Activated CD8-positive, alpha-beta T cell treated with anti-CD3 and anti-CD28 coated beads for 36 hours (primary cell): Measurements from ENCODE around the gene FGD5. TPM values are rescaled to one million over a fixed set of nuclear protein-coding genes. Genes with fewer than 3 reads are reported as not detected.
A peak's percentile ranks its signal among the peaks of the same experiment; 100 is the strongest.

ENCODE experiments used
- ATAC-seq: fragments of 200-7000 bp; cut with Tn5 transposase; one replicate; pipeline ENCODE4 v1.10.0; 2021; ENCODE audit warnings: mild to moderate bottlenecking, moderate library complexity
- CTCF ChIA-PET: fragments of 350-600 bp; sonication (Branson Sonifier 250); formaldehyde crosslinking; loops from one replicate; lab custom pipeline; 2021; ENCODE audit warnings: antibody characterized with exemption; lab: Charles Lee
- POLR2A ChIA-PET: fragments of 350-600 bp; sonication (Branson Sonifier 250); formaldehyde crosslinking; loops from one replicate; lab custom pipeline; 2021; ENCODE audit warnings: antibody characterized with exemption; lab: Charles Lee
- DNase-seq: peaks from one replicate; pipeline ENCODE4 v3.0.0-alpha.2; 2020
- H3K27ac Mint-ChIP-seq: one replicate; pipeline ENCODE4 v1.8.0; 2021; ENCODE audit warnings: mild to moderate bottlenecking, mixed read lengths
- H3K27me3 Mint-ChIP-seq: one replicate; pipeline ENCODE4 v1.8.0; 2021; ENCODE audit warnings: mixed read lengths
- H3K36me3 Mint-ChIP-seq: one replicate; pipeline ENCODE4 v1.8.0; 2021; ENCODE audit warnings: low read depth, mixed read lengths
- H3K4me1 Mint-ChIP-seq: one replicate; pipeline ENCODE4 v1.8.0; 2021; ENCODE audit warnings: low read depth, mixed read lengths
- H3K4me3 Mint-ChIP-seq: one replicate; pipeline ENCODE4 v1.8.0; 2021; ENCODE audit warnings: mild to moderate bottlenecking, moderate library complexity, mixed read lengths
- H3K9me3 Mint-ChIP-seq: one replicate; pipeline ENCODE4 v1.8.0; 2021; ENCODE audit warnings: mixed read lengths
- intact Hi-C: fragments of 100-400 bp; cut with micrococcal nuclease; formaldehyde crosslinking; loops from one replicate; pipeline ENCODE4 v1.10.0; 2022
- total RNA-seq, 2 experiments: library from RNA; stranded (reverse); gene quantifications; one replicate each; pipeline ENCODE4 v1.2.3, GENCODE V29; 2021
- TF ChIP-seq, protein P1 (sequence below): fragments of 200-600 bp; IDR thresholded peaks from one replicate; pipeline ENCODE4 v1.8.0; 2022; ENCODE audit warnings: antibody characterized with exemption, mild to moderate bottlenecking

The FGD5 gene
- total RNA-seq, 2 experiments from 2014 or later, result not detected

DNA sequence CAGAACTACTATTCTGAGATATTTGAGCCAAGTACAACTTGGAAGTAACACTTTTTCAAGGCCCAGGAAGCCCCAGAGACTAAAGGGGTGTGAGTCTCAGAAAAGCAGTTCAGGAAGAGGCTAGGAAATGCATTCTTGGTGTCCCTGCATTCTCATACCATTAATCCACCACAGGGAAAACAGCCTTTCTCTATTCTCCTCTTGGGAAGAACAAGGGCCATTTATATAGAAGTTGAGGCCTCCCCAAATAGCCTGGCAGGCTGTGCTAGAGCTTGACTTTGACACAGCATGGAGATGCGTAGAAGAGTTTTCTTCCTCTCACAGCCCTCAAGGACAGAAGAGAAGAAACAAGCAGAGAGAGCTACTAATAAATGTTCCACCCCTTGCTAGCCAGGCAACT, 123.1 kb downstream of the FGD5 start:
- intact Hi-C loops, result no loop called here
- Mint-ChIP-seq H3K36me3 (peaks cover 22% of the 10 kb centered on the region), H3K4me1 (peaks cover 23% of the 10 kb centered on the region), H3K4me3 (no peak overlapping the region), H3K27ac (no peak overlapping the region), H3K27me3 (no peaks in the 10 kb centered on the region), H3K9me3 (no peaks in the 10 kb centered on the region)
- POLR2A ChIA-PET, result interaction anchor here (0.6 kb wide), 1 partner anchor 855 kb away, joined by 3 read pairs; no protein-coding TSS in a partner anchor
- no peak for DNase-seq
- no peak for ATAC-seq
- CTCF ChIA-PET, result no interaction called here
- TF ChIP-seq, protein P1, sequence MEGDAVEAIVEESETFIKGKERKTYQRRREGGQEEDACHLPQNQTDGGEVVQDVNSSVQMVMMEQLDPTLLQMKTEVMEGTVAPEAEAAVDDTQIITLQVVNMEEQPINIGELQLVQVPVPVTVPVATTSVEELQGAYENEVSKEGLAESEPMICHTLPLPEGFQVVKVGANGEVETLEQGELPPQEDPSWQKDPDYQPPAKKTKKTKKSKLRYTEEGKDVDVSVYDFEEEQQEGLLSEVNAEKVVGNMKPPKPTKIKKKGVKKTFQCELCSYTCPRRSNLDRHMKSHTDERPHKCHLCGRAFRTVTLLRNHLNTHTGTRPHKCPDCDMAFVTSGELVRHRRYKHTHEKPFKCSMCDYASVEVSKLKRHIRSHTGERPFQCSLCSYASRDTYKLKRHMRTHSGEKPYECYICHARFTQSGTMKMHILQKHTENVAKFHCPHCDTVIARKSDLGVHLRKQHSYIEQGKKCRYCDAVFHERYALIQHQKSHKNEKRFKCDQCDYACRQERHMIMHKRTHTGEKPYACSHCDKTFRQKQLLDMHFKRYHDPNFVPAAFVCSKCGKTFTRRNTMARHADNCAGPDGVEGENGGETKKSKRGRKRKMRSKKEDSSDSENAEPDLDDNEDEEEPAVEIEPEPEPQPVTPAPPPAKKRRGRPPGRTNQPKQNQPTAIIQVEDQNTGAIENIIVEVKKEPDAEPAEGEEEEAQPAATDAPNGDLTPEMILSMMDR, result no peak

DNA sequence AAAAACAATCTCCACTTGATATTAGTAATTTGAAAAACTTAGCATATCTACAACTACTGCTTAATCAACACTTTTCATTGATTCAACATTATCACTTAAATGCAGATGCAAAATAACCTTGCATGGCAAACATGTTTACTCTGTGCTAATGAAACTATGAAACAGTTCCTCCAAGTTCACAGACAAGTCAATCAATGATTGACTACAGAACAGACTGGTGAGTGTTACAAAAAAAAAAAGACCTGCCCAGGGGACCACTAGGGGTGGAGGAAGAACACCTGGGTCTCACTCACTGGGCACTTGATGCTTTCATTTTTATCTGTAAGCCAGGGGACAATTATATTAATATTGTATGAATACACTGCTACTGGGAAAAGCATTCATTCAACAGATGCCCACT, 124.3 kb downstream of the FGD5 start:
- H3K27me3 Mint-ChIP-seq, result no peaks in the 10 kb centered on the region
- peaks cover 23% of the 10 kb centered on the region for H3K4me1 Mint-ChIP-seq
- H3K27ac Mint-ChIP-seq, result no peak overlapping the region
- DNase-seq (no peak), ATAC-seq (no peak)
- no peak overlapping the region for H3K4me3 Mint-ChIP-seq
- TF ChIP-seq, protein P1, result no peak
- POLR2A ChIA-PET, result interaction anchor here (1.2 kb wide), 1 partner anchor 112 kb away, joined by 3 read pairs; no protein-coding TSS in a partner anchor
- CTCF ChIA-PET, result interaction anchor here (2.4 kb wide), 1 partner anchor 17 kb away, joined by 12 read pairs; no protein-coding TSS in a partner anchor
- H3K9me3 Mint-ChIP-seq, result no peaks in the 10 kb centered on the region
- H3K36me3 Mint-ChIP-seq, result peaks cover 22% of the 10 kb centered on the region
- intact Hi-C loops, result no loop called here

DNA sequence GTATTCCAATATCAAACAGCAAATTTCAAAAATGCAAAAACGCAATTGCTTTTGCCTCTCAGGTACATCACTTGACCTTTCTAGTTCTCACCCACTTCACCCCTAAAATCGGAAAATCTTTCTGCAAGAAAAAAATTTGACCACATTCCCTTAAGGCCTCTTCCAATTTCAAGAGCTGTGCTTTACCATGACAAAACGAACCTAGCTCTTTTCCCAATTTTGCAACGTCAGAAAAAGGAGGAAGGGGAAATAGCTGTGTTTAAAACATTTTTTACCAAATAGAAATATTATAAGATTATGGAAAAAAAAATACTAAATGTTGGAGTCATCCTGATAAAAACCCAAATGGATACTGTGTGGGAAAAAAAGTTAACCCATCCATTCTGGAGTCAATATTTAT, 127.5 kb downstream of the FGD5 start:
- ChIA-PET POLR2A (interaction anchor here (1.2 to 1.8 kb wide), 4 partner anchors 9 to 118 kb away, joined by 3 to 9 read pairs (median 6); partner anchors contain the start of gene MRPS25), CTCF (interaction anchor here (0.9 to 2.0 kb wide), 2 partner anchors 25 to 162 kb away, joined by 3 to 6 read pairs; no protein-coding TSS in a partner anchor)
- H3K27ac Mint-ChIP-seq, result peak overlapping the region; percentile 52
- peaks cover 36% of the 10 kb centered on the region for H3K4me1 Mint-ChIP-seq
- peaks cover 32% of the 10 kb centered on the region for H3K36me3 Mint-ChIP-seq
- no peaks in the 10 kb centered on the region for H3K9me3 Mint-ChIP-seq
- TF ChIP-seq, protein P1, result no peak
- no peaks in the 10 kb centered on the region for H3K27me3 Mint-ChIP-seq
- H3K4me3 Mint-ChIP-seq, result peak overlapping the region; percentile 97
- intact Hi-C loops, result no loop called here
- no peak for DNase-seq
- no peak for ATAC-seq

DNA sequence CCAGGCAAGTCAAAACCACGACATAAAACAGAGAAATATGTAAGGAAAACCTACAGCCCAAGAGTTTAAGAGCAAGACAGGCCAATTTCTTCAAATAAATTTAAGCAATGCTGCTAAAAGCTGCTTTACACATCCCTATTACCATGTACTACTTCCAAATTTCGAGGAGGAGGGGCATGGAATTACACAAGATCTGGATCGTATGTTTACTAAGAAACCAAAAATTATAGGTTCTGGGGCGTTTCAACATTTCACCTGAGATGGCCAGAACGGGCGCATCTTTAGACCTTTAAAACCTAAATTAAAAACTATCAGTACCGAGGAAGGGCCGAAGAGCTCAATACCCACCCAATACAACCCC, 128.0 kb downstream of the FGD5 start:
- no peak for DNase-seq
- H3K4me1 Mint-ChIP-seq, result peaks cover 36% of the 10 kb centered on the region
- H3K27ac Mint-ChIP-seq, result peak overlapping the region; percentile 91
- TF ChIP-seq, protein P1, result no peak
- H3K9me3 Mint-ChIP-seq, result no peaks in the 10 kb centered on the region
- H3K36me3 Mint-ChIP-seq, result peaks cover 32% of the 10 kb centered on the region
- H3K27me3 Mint-ChIP-seq, result no peaks in the 10 kb centered on the region
- peak overlapping the region; percentile 97 for H3K4me3 Mint-ChIP-seq
- CTCF ChIA-PET, result interaction anchor here (2.0 kb wide), 1 partner anchor 26 kb away, joined by 6 read pairs; no protein-coding TSS in a partner anchor
- ATAC-seq, result no peak
- POLR2A ChIA-PET, result interaction anchor here (0.8 to 1.8 kb wide), 5 partner anchors 10 to 295 kb away, joined by 3 to 9 read pairs (median 5); partner anchors contain the start of genes CCDC174 and MRPS25
- intact Hi-C loops, result no loop called here
